ENCODE data around the gene GPR179.

DNA sequence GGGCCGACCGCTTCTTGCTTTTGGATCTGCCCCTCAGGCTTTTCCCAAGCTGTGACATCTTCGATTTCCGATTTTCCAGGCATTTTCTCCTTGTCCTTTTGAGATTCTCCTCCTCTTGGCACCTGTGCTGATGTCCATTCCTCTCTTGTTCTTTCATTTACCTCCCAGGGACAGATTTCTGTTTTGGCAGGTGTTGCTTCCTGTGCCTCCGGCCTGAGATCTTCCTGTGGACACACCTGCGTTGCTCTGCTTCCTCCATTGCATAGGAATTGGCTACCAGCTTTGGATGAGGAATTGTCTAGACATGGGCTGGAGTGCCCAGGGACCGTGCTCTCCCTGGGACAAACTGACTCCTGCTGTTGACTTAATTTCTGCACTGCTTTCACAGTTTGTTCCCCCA is 15.1 kb downstream of the GPR179 start:
- no peak for TF ChIP-seq EZH2 (IDR thresholded peaks at IDR 0.05; ENCODE audit: low read length)
- TF ChIP-seq, protein P1, sequence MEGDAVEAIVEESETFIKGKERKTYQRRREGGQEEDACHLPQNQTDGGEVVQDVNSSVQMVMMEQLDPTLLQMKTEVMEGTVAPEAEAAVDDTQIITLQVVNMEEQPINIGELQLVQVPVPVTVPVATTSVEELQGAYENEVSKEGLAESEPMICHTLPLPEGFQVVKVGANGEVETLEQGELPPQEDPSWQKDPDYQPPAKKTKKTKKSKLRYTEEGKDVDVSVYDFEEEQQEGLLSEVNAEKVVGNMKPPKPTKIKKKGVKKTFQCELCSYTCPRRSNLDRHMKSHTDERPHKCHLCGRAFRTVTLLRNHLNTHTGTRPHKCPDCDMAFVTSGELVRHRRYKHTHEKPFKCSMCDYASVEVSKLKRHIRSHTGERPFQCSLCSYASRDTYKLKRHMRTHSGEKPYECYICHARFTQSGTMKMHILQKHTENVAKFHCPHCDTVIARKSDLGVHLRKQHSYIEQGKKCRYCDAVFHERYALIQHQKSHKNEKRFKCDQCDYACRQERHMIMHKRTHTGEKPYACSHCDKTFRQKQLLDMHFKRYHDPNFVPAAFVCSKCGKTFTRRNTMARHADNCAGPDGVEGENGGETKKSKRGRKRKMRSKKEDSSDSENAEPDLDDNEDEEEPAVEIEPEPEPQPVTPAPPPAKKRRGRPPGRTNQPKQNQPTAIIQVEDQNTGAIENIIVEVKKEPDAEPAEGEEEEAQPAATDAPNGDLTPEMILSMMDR (optimal IDR thresholded peaks at IDR 0.05 in 1 of 3, IDR thresholded peaks at IDR 0.05 in 1 of 3, conservative IDR thresholded peaks at IDR 0.05 in 1 of 3; ENCODE audit: extremely low read depth in 1 of 3, insufficient read depth in 2 of 3, low read length in 3 of 3): no peak
